HG03342 (cell line): ENCODE data around the gene KHNYN.
A peak's percentile ranks its signal among the peaks of the same experiment; 100 is the strongest.
"Not testable (repeated sequence)": the region's sequence is repeated elsewhere in the genome, so short reads cannot be mapped to it uniquely, and the experiment has no call there.

ENCODE experiments used
- ATAC-seq: cut with Tn5 transposase; IDR thresholded peaks from one replicate; pipeline ENCODE4 v1.9.1; 2021; ENCODE audit warnings: mild to moderate bottlenecking, moderate library complexity; ENCODE audit not compliant: unreplicated experiment

KHNYN gene

GRCh38 chr14:24429395-24430142 is at the start of gene KHNYN, which contains the start of gene CBLN3:
Gene KHNYN (plus strand): TSS chr14:24429954. CDS start chr14:24430731, 777 bp downstream.
Gene CBLN3 (minus strand): TSS chr14:24429668. CDS start chr14:24429054, 614 bp downstream.
- peak; percentile 77 for ATAC-seq

GRCh38 chr14:24381363-24382063 is 48.2 kb upstream of the KHNYN start:
- no peak for ATAC-seq

DNA sequence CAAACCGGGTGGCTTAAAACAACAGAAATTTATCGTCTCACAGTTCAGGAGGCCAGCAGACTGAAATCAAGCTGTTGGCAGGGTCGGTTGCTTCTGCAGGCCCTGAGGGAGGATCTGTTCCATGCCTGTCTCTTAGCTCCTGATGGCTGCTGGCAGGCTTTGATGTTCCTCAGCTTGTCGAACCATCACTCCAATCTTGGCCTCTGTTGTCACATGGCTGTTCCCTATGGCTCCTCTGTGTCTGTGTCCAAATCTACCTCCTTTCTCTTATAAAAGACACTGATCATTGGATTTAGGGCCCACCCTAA is 47.7 kb upstream of the KHNYN start:
- ATAC-seq = no peak

- no peak for ATAC-seq
These were observed 45.6 kb upstream of the KHNYN start for GRCh38 chr14:24384169-24384568.

DNA sequence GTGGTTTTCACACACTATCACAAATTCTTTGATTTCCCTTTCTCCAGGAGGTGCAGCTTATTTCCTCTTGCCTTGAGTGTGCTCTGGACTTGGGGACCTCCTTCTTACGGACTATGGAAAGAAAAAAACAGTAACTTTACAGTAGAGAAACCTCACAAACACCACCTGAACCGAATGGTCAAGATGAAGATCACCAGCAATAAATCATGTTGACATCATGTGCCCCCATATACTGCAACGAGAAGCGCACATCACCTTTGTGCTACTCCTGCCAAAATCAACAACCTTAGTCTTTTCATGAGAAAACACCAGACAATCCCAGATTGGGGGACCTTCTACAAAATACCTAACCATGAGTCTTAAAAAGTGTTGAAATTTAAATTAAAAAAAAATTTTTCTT is 44.2 kb upstream of the KHNYN start:
- ATAC-seq = no peak

DNA sequence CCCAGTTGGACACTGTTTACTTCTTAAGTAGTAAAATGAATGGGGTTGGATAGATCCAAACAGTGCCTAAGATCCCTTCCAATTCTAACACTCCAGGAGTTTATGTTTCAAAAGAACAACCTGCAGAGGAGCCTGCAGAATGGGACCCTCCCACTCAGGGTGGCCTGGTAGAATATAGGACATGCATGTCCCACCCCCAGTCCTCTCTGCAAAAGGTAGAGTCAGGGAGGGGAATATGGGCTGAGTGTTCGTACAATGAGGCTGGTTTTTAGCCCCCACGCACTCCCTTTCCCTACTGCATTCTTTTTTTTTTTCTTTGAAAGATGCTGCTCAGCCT is 42.8 kb upstream of the KHNYN start:
- ATAC-seq = no peak

GRCh38 chr14:24387579-24387978 is 42.2 kb upstream of the KHNYN start:
- not testable (repeated sequence) for ATAC-seq

- no peak for ATAC-seq
These were observed 41.1 kb upstream of the KHNYN start for GRCh38 chr14:24388474-24389179.

DNA sequence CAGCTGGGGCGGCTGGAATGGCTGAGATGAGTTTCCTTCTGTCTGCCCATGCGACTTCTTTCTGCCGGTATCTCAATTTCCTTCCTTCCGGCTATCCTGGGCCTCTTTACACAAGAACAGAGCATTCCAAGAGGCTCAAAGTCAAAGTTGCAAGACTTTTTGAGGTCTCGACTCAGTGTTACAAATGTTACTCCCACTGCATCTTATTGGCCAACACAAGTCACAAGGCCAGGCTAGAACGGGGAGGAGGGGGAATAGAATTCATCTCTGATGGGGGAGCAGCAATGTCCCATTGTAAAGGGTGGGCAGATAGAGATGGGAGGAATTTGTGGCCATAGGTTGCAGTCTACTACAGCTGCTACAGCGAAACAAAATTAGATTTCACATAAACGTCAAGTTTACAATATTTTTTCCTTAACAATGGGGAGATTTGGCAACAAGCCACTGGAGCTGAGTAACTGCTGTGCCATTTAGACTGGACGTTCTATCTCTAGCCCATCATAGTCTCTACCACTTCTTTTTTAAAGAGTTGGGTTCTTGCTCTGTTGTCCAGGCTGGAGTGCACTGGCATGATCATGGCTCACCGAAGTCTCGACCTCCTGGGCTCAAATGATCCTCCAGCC is 40.4 kb upstream of the KHNYN start:
- ATAC-seq = no peak

DNA sequence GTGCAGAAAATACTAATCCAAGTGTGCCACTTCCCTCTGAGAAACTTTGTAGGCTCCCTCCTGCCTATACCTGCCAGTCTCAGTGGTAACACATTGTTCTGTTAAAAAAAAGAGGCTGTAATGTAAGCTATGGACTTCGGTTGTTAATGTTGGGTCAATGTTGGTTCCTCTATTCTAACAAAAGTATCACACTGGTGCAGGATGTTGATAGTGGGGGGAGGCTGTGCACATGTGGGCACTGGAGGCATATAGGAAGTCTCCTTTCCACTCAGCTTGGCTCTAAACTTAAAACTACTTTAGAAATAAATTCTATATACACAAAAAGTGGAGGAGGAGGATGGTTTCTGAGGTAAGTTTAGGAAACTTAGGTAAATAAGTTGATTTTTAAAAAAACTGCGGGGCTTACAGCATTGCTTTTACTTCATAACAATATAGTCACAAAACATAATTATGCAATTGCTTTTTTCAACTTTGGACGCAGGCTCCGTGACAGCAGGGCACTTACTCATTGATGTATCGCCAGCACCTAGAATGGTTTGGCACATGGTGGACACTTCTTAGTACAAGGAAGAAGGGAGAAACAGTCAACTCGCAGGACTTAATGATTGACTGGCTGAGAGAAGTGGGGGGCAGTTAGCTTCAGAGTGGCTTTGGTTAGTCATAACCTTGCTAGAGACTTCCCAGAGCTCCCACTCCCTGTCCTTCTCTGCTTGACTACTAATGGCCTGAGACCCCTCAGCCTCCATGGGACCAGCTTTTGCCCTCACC is 38.9 kb upstream of the KHNYN start:
- no peak for ATAC-seq

DNA sequence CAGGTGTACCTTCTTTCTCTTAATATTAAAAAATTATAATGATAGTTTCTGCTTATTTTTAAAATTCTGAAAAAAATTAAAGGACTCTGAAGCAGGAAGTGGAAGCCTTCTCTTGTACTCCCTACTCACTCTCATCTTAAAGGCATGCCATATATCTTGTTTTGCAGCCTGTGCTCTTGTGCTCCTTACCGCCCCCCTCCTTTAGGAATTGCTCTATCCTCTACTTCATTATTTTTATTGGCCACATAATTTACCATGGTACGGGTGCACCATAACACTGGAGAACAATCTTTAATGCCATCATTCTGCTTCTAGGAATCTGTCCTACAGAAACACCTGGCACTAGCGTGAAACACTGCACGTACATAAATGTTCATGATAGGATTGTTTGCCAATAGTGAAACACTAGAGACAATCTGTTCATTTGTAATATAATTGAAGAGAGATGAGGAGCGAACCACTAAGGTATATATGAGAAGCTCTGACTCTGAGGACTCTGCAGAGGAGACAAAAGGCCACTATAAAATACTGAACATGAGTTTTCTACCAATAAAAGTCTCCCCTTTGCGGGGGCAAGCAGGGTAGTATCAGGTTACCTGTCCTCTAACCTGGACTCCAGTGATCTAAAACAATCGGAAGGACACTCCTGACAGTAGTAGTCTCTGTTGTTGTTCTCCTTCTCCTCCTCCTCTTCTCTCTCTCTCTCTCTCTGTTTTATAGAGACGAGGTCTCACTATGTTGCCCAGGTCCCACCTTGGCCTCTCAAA is 37.2 kb upstream of the KHNYN start:
- no peak for ATAC-seq

DNA sequence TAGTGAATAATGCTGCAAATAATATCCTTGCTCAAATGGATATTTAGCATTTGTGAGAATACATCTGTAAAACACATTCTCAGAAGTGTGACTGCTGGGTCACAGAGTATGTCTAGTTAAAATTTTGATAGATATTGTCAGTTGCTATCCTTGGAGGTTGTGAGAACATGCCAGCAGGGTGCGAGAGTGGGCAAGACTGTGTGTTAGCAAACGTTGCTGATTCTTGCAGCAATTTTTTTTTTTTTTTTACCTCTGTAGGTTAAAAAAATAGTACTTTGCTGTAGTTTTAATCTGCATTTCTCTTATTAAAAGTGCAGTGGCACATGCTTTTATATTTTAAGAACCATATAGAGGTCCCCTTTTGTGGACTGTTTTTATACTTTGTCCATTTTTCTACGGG is 35.5 kb upstream of the KHNYN start:
- ATAC-seq = no peak

DNA sequence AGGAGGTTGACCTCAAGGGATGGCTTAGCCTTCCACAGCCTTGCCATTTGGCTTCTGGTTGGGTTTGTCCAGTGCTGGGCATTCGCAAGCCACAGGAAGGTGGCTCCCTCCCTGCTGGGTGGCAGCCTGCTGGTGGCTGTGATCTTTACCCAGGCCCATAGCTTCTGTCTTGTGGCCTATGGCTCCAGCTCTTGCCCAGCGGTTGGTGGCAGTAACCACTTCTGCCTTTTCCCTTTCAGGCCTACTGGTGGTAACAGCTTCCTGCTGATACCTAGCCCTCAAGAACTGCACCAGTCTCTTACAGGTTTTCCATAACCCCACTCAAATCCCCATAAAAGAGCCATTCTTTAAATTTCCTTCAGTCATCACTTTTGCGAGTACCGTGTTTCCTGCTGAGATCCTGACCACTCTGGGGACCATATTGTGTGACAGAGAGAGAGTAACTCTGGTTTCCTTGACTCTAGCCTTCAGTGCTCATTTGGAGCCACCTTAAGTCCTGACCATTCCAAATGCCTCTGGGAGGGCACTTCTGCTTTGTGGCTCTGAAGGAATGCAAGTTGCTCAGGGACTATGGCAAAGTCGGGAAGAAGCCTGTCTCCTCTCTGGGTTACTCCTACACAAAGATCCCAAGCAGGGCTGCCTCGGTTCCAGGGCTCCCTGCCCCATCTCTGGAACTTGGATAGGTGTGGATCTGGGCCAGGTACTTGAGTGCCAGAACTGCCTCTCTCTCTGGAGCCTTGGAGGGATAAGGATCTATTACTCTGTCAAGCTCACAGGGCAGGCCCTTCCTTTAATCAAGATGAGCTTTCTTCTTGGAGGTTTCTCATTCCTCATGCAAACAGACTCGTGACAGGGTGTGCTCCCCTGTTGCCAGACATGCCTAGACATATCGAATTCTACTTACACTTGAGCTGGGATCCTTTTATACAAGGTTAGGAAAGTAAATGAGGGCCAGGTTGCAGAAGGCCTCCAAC is 33.9 kb upstream of the KHNYN start:
- ATAC-seq = no peak

DNA sequence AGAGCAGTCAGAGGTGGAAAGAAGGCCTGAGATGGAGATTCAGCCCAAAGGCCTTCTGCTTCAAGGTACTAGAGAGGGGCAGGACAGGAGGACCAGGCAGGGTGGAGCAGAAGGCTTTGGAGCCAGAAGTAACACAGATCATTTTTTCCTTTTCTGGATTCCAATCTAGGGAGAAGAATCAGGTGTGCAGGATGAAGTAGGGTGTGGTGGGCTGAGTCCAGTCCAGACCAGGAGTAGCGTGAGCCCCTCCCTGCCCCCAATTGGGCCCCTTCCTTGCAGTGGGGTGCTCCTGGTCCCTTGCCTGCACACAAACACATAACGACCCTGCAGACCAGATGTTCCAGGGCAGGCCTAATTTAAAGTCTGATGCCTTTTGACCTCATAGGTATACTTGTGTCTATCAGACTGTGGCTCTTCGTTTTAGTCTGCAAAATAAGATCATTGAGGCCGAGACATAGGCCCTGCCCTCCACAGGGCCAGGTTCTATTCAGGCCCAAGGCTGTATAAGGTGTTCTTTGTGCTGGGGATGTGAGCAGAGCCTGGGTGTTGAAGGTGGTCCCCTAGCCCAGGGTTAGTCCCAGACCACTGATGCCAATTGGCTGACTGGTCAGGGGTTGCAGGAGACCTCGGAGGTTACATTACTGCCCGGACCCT is 32.0 kb upstream of the KHNYN start:
- ATAC-seq = no peak

GRCh38 chr14:24398293-24398652 is 31.5 kb upstream of the KHNYN start:
- no peak for ATAC-seq

- ATAC-seq = no peak
These were observed 30.9 kb upstream of the KHNYN start, which contains the start of gene NYNRIN for GRCh38 chr14:24398653-24399446. Gene NYNRIN (plus strand): TSS chr14:24399003. CDS start chr14:24399247, 244 bp downstream.

- no peak for ATAC-seq
These were observed 30.3 kb upstream of the KHNYN start for GRCh38 chr14:24399447-24399822.
